Dermis blood vessel endothelial cell (primary cell): ENCODE measurements around the gene PCSK5. TPM values are rescaled to one million over a fixed set of nuclear protein-coding genes. Genes with fewer than 3 reads are reported as not detected.

Experiments
- DNase-seq: peaks from one replicate; pipeline ENCODE4 v3.0.0; 2010
- total RNA-seq: library from RNA; depleted of rRNA; stranded (reverse); fragments of >200 nt; gene quantifications from 2 replicates; pipeline ENCODE4 v1.2.3, GENCODE V29; 2014

Gene PCSK5
- total RNA-seq, 1 donor from 2014 or later: 3.4 TPM

GRCh38 chr9:76090909-76091308 is 200.4 kb downstream of the PCSK5 start:
- DNase-seq: no peak

- DNase-seq: no peak
Measured at GRCh38 chr9:76092572-76092971, 202.1 kb downstream of the PCSK5 start.

- DNase-seq: no peak
Measured at GRCh38 chr9:76095585-76095984, 205.1 kb downstream of the PCSK5 start.

GRCh38 chr9:76099516-76099915 is 209.0 kb downstream of the PCSK5 start:
- DNase-seq: no peak

DNA sequence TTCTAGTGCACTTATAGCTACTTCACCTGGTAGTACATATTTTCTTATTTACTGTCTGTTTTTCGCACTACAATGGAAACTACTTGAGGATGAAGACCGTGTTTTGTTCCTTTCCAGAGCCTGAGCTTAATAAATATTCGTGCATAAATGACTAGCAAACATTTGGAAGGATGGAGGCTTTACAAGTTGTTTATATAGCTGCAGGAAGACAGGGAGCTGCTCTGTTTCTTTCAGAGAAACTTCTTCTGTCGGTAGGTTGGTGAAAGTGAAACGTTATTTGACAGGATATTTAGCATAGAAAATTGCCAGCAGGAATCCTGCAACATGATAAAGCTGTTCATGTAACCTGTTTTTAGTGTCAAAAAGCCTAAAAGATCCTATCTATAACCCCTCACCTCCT is 210.6 kb downstream of the PCSK5 start:
- no peak for DNase-seq

DNA sequence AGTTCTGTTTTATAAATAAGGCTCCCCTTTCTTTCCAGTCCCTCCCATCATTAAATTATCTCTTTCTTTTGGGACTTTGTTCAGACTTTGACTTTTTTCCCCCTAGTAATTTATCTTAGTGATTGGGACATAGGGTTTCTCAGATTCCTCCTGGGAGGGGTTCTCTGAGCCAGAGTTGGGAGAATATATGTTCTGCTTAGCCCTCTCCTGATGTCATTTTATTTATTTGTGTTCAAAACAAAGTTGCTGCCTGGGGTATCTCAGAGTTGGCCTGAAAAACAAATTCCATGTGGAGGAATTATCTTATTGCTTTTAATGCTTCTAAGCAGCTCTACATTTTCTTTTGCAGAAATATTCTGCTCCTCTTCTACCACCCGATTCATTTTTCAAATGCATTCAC is 211.0 kb downstream of the PCSK5 start:
- DNase-seq: no peak

DNA sequence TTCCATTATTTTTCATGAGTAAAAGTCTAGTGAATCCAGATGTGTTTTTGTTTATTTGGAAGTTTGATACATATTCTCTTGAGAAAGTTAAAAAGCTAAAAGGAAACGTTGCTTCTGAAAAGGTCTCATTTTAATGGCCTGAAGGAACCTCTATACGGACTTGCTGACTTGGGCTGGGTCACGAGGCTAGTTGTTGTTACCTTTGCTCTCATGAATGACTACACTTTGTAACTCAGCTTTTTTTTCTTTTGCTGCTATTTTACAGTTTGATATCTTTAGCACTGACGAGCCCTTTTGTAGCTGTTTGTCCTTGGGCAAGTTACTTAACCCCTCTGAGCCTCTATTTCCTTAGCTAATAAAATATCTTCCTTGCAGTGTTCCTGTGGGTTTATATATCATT is 211.5 kb downstream of the PCSK5 start:
- DNase-seq: no peak

- no peak for DNase-seq
Measured at GRCh38 chr9:76103531-76104315, 213.2 kb downstream of the PCSK5 start.

DNA sequence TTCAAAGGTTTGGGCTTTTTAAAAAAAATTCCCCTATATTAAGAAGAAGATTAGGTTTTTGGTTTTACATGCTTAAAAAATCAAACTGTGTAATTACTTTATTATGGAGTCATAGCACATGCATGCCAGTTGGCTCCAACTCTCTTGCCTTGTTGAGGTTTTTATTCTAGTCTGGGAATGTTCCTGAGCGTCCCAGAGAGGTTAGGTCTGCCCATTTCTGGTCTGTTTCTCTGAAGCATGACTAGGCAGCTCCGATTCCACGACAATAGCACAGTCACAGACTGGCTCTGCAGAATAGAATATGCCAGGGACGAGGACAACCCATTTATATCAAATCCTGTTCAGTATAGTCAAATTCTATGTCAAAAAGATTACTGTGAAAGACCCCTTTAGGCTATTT is 217.0 kb downstream of the PCSK5 start:
- DNase-seq: no peak

GRCh38 chr9:76109953-76110352 is 219.5 kb downstream of the PCSK5 start:
- DNase-seq: no peak

GRCh38 chr9:76112151-76112550 is 221.7 kb downstream of the PCSK5 start:
- DNase-seq: no peak

- no peak for DNase-seq
Measured at GRCh38 chr9:76114144-76114543, 223.7 kb downstream of the PCSK5 start.

- no peak for DNase-seq
Measured at GRCh38 chr9:76115396-76115795, 224.9 kb downstream of the PCSK5 start.

- no peak for DNase-seq
Measured at GRCh38 chr9:76115982-76116646, 225.6 kb downstream of the PCSK5 start.

- no peak for DNase-seq
Measured at GRCh38 chr9:76116913-76117312, 226.4 kb downstream of the PCSK5 start.

DNA sequence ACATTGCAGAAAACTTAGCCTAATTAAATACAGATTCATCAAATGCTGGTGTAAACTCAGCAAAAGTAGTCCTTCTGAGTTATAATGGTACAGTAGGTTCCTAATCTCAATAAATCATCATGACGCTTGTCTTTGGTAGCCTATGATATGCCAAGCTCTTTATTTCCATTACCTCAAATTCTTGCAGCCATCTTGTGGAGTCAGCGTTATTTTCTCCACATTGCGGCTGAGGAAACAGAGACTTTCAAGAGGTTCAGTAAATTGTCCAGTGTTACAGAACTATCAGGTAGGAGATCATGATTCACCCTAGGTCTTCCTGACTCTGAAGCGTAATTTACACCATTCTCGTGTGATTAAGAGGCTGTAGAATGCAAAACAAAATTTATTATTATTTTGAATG is 237.2 kb downstream of the PCSK5 start:
- no peak for DNase-seq

- no peak for DNase-seq
Measured at GRCh38 chr9:76135902-76136301, 245.4 kb downstream of the PCSK5 start.

DNA sequence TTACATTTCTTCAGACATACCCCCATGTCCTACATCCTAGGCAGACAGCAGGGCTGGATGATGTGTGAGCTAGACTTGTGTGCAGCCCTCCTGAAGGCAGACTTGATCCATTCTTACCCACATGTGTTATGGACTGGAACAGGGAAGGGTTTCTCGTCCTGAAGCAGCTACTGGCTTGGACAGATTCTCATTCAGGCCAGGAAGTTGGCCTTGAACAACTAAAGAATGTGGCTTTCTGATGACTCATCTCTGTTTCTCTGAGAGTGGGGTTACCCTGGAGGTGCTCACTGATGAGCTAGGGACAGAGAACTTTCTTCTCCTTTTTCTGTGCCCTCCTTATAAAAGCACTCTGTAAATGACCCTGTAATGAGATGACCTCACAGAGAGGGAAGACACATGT is 246.5 kb downstream of the PCSK5 start:
- DNase-seq: peak; percentile 10

GRCh38 chr9:76137931-76138330 is 247.5 kb downstream of the PCSK5 start:
- DNase-seq: no peak

GRCh38 chr9:76138360-76138759 is 247.9 kb downstream of the PCSK5 start:
- no peak for DNase-seq

DNA sequence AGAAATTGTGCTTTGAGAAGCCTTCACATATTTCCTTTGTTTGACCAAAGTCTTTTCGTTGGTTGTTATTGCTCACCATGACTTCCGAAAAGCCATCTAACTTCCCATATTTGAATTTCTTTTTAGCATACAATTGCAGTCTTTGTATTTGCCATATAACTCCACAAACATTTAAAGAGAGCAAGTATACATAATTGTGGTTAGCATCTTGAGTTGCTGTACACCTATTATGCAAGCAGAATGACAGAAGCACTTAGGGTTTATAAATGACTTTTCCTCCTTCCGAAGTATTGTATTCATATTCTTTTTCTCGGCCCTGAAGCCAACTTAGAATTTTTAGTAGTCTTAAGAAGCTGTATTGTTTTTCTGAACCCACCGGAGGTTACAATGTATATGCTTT is 253.4 kb downstream of the PCSK5 start:
- no peak for DNase-seq

- no peak for DNase-seq
Measured at GRCh38 chr9:76150013-76150412, 259.5 kb downstream of the PCSK5 start.

DNA sequence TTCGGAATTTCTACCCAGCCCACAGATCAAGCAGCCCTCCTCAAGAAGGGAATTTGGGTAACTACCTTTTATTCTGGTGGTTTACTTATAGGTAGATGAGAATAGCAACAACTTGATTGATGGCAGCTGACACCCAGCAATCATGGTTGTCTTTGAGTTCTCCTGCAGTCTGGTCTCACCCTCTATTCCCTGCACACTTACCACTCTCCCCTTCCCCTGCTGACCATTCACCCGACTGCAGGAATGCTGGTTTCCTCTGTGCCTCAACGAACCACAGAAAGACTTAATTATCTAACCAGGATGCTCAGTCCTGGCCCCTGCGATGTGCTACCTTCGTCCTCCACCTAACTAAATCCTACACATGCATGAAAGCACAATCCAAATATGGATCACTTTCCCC is 260.8 kb downstream of the PCSK5 start:
- no peak for DNase-seq

GRCh38 chr9:76153339-76153738 is 262.9 kb downstream of the PCSK5 start:
- no peak for DNase-seq
